Heart left ventricle (tissue), 13 donors: Measurements from ENCODE around the gene DDHD1.

Experiments used
- CTCF ChIP-seq, 12 donors: fragments of 200-600 bp; sonication (generic) in 4 of 12; IDR thresholded peaks; one replicate each; pipeline versions ENCODE4 v1.5.0 to v1.8.0; 2018 to 2022; ENCODE audit warnings: antibody characterized with exemption in 12 of 12, mild to moderate bottlenecking in 5 of 12
- POLR2A ChIP-seq, 2 donors: fragments of 450-650 bp; IDR thresholded peaks; one replicate each; pipeline ENCODE4 v1.6.1; 2017; ENCODE audit warnings: antibody characterized with exemption in 2 of 2, mild to moderate bottlenecking in 2 of 2, moderate library complexity in 2 of 2
- donor health status: ischemic (EF 13 %, LVEDD 7.1; RV severe dilation, severe dysfunction).
- donor health status: DM: no; HTN: yes; CAD: no.
- donor health status: DM: no; HTN: no; CAD: no.
- donor health status: ischemic (EF 25% LVEDD 6.9; RV normal size, moderate dysfunction).
- donor health status: ischemic (EF 25% LVEDD 5.7; RV mildly dilated, moderate dysfunction).
- donor health status: ischemic (EF 35%, LVEDD 5.7; RV mildly dilated, moderate dysfunction).
- donor health status: nonischemic (EF 11% LVEDD 7.7; RV severe dilation, severe dysfunction).
- donor health status: DM: yes; HTN: yes; CAD: no.
- donor health status: PGD.
- donor health status: ischemic (EF 29% LVEDD 5.4; RV normal size, mild dysfunction).
- donor health status: nonischemic (EF 23%, LVEDD 6.1; RV moderate dilation, normal function).

GRCh38 chr14:53168786-53169185, 15.7 kb upstream of the DDHD1 start:
- TF ChIP-seq POLR2A (IDR thresholded peaks at IDR 0.05) (no peak), CTCF (IDR thresholded peaks at IDR 0.05) (no peak)
